Inflammatory macrophage treated with lipopolysaccharide for 4 hours (primary cell): ENCODE measurements around the gene TIMM22.
"Not testable (repeated sequence)": the region's sequence is repeated elsewhere in the genome, so short reads cannot be mapped to it uniquely, and the experiment has no call there.

ENCODE experiments used
- DNase-seq: peaks from one replicate; pipeline ENCODE4 v3.0.0-alpha.2; 2020

The TIMM22 gene

DNA sequence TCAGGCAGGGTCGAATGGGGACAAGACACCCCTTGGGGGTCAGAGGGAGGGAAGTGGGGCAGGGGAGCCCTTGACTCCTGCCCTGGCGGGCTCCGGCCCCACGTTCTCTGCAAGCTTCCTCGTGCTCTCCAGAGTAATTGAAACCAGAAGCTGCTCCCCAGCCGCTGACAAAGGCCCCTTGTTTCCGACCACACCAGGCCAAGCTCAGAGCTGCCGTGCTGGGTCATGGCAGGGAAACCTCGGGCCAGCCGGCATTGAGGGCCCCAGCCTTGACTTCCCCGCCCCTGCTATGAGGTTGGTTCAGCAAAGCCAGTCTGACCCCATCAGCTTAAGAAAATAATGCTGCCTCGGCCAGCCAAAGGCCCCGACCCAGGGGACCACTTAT, 43.3 kb downstream of the TIMM22 start:
- DNase-seq, result peak; percentile 57

DNA sequence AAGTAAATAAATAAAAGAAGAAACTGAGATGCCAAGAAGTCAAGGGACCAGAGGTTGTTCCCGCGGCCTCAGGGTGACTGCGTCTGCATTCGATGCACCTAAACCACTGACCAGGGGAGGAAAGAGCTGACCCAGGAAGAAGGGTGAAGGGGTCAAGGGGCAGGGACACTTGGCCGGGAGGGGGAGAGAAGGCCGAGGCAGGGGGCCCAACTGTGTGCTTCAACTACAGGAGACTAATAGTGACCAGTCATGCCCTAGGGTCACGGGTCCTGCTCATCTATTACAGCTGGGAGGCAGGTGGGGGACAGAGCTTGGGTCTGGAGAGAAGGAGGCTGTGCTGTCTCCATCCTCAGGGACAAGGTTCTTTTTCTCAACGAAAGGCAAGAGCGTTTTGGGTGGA, 44.8 kb downstream of the TIMM22 start:
- no peak for DNase-seq

DNA sequence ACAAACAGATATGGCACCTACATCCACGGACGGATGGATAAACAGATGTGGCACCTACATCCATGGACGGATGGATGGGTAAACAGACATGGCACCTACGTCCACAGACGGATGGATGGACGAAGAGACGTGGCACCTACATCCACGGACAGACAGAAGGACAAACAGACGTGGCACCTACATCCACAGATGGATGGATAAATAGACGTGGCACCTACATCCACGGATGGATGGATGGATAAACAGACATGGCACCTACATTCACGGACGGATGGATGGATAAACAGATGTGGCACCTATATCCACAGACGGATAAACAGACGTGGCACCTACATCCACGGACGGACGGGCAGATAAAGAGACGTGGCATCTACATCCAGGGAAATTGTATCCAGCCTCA, 45.6 kb downstream of the TIMM22 start:
- DNase-seq, result no peak

DNA sequence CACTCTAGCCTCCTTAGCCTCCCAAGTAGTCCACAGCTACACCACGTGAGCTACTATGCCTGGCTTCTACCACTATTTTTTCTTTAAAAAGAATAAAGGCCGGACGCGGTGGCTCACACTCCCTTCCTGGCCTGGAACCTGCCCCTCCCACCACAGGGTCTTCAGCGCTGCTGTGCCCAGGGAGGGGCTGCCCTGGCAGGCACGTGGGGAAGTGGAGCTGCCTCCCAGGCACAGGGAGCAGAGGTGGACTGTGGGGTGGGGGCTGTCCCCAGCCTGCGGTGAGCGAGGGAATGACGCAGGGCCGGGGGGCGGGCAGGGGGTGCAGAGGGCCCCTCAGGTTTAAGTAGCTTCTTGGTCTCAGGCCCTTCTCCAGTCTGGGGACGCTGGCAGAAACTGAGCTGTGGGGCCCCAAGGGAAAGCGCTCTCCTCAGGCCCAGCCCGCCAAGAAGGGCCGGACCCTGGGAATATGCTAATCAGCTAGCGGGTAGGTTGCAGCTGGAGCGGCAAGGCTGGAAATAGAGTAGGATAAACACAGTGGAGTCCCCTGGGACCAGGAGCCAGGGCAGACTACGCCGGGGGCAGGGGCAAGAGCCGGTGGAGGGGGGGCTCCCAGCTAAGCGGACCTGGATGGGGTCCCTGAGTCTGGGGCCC, 46.8 kb downstream of the TIMM22 start:
- no peak for DNase-seq

DNA sequence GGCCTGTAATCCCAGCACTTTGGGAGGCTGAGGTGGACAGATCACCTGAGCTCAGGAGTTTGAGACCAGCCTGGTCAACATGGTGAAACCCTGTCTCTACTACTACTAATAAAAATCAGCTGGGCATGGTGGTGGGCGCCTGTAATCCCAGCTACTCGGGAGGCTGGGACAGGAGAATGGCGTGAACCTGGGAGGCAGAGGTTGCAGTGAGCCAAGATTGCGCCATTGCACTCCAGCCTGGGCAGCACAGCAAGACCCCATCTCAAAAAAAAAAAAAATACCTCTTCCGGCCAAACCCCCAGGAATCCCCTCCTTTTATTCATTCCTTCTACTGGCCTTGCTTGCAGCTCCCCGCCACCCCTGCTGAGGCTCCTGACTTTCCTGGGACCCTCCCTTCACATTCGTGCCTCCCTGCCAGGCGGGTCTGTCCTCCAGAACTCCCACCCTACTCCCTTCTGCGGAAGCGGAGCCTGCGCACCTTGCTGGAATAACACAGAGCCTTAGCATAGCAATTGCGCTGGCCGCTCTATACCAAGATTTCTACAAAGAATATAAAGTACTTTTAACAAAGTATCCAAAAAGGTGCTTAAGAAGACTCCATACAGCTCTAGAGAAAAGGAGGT, 47.6 kb downstream of the TIMM22 start:
- not testable (repeated sequence) for DNase-seq

DNA sequence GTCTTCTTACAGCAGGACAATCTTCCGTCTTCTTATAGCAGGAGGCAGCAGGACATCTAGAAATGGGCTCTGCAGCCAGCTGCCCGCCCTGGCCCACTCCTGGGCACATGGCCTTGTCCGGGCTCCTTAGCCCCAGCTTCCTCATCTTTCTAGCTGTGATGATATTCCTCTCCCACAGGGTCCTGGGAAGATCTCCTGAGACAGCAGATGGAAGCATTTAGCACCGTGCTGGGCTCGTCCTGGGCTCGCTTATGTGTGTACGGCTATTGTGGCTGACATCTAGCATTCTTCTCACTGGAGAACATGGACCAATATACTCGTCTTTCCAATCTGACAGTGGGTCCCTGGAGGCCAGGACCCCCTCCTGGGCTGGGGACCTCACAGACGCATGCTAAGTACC, 48.5 kb downstream of the TIMM22 start:
- DNase-seq, result no peak

DNA sequence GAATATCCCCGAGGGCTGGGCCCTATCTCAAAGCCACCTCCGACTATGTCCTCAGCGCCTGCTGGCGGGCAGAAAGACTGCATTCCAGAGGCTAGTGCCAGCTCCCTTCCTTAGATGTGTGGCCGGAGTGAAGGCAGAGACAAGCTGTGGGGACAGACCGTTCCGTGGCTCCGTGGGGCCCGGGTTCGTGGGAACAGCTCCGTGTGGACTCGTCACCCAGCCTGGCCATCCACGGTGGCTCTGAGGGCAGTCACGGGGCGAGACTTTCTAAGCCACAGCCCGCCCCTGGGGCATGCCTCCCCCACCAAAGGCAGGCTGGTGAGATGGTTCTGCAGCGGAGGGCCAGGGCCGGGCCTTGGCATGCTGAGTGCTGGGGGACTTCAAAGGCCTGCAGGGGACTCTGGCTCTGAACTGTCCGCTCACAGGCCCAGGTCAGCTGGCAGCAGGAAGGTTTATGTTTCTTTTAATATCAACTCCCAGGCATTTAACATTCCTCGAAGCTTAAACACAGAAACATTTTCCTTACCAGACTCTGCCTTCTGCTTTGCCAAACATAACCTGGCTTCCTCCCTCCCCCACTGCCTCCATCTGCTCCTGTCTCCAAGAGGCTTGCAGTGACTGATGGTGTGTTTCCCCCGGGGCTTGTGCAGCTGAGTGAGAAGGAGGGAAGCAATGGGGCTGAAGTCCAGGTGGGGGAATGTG, 50.4 kb downstream of the TIMM22 start:
- DNase-seq, result no peak

DNA sequence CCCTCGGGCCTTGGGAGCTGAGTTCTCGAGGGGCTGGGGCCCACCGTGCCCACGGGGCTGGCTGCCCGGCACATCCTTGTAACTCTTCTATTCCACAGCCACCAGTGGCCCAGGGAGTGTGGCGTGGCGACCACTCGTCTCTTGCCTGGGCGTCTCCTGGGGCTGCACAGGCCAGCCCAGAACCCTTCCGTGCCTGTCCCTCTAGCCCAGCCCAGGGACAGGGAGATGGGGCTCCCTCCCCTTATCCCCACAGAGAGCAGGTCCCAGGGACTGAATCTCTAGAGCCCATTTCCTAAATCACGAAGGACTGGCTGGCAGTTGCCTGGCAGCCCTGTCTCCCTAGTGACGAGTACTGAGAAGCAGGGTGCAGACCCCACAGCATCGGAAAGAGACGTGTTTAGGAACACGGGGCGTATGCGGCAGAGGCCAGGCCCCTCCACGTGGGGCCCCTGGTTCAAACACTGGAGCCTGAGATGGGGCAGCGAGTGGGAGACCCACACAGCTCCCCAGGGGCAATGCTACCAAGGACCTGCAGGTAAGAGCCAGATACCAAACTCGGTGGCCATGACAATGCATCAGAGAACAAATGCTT, 51.0 kb downstream of the TIMM22 start:
- no peak for DNase-seq

DNA sequence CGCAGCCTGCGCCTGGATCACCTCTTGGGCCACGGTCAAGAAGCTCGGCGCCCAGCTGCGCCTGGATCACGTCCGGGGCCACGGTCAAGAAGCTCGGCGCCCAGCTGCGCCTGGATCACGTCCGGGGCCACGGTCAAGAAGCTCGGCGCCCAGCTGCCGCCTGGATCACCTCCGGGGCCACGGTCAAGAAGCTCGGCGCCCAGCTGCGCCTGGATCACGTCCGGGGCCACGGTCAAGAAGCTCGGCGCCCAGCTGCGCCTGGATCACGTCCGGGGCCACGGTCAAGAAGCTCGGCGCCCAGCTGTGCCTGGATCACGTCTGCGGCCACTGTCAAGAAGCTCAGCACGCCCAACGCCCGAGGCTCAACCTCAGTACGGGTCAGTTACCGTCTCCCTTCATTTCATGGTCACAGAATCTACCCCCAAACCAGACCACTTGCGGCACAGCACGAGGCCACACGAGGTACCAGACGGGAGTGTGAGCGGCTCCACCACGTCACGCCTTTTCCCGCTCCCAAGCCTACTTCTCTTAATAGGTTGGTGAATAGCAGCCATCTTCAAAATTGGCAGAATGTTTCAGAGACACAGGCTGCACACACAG, 51.7 kb downstream of the TIMM22 start:
- not testable (repeated sequence) for DNase-seq

DNA sequence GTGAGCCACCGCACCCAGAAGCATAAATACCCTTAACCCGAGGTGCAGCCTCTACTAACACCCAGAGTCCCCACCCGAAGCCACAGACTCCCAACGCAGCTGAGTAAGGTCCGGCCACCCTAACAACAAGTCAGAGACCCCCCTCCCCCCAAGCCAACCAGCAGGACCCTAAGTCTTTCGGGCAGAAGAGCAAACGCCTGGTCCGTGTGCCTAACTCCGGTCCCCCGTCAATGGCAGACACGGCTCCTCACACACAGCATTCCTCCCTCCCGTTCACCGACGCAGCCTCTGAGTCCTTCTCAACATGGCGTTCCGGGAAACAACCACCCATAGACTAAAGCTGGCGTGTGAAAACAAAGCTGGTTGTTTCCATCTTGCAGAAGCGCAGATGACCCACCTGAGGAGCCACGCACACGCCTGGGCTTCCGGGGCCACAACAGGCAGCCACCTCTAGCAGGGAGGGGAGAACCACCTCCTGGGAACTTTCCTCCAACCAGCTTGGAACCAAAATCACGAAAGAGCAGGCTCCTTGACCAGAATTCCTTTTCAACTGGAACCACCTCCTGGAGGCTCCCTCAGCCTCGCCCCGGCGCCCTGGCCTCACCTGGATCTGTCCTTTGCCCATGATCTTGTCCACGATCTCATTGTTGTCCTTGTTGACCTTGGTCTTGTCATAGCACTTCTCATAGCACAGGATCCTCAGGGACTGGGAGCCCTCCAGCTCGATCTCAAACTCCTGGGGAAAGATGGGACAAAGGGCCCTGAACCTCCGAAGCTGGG, 52.7 kb downstream of the TIMM22 start:
- no peak for DNase-seq

DNA sequence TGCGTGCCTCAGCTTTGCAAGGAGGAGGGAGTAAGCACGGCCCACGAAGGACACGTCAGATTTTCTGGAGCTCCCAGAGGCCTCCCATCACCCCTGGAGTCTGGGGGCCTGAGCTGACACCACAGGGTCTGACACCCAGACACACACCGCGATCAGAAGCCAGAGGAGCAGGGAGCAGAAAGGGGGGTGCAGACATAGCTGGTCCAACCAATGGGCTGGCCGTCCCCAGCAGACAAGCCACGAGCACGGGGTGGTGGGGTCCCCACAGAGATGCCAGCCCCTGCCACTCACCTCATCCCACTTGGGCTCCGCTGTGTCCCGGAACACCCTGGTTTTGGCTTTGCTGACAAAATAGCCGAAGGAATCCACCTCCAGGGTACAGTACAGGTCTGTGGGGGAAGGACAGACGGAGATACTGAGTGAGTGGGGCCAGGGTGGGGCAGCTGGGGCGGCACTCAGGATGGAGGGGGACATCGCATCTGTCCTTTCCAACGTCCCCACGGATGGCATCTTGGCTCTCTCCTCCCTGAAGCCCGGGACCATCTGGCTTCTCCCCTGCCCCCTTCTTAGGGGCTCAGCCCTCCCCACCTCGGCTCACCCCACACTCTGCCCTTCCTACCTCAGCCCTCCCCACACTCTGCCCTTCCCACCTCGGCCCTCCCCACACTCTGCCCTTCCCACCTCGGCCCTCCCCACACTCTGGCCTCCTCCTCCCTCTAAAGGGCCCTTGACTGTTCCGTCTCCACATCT, 53.5 kb downstream of the TIMM22 start:
- DNase-seq, result no peak

DNA sequence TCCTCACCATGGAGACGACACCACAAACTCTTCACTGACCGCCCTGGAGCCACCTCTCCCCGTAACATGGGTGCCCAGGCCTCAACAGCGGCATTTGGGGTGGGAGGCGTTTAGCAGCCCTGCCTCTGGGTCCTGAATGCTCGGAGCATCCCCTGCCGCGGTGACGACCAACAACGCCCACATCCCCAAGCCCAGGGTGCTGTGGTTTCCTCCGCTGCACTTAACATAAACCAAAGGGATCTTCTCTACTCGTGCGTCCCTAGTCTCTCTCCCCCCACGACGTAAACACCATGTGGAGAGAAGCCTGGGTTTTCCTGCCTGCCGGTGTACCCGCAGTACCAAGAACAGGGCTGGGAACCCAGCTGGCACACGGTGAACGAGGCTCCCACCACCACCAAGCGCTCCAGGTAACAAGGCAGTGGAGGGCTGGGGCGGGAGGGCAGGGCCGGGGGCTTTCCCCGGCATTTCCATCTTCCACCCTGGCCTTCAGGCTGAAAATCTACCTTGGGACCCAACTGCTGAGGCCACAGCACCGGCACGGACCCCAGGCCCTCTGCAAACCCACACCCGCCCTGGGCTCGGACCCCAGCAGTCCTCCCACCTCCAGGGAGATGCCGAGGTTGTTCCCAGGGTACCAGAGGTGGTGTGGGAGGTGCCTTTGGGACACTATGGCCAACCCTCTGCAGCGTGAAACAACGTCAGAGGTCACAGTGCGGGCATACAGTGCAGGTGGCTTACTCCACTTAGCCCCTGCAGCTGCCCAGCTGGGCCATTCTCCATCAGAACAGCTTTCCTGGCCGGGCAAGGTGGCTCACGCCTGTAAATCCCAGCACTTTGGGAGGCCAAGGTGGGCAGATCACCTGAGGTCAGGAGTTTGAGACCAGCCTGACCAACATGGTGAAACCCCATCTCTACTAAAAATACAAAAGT, 54.3 kb downstream of the TIMM22 start:
- DNase-seq, result no peak
